Transverse colon (tissue), 3 donors: ENCODE data around the gene CAMTA1.

Experiments used
- CTCF ChIP-seq, 5 experiments: fragments of 200-600 bp in 3 of 5; fragments of 450-650 bp in 2 of 5; sonication (generic) in 3 of 5; IDR thresholded peaks; 1 replicate in 2 of 5; 2 replicates in 3 of 5; pipeline ENCODE4 v1.5.1; 2016 to 2017; ENCODE audit warnings: antibody characterized with exemption in 5 of 5, inconsistent platforms in 3 of 5, mild to moderate bottlenecking in 2 of 5, moderate library complexity in 1 of 5
- EP300 ChIP-seq: sonication (generic); formaldehyde crosslinking; IDR thresholded peaks from one replicate; pipeline ENCODE4 v1.6.1; 2017; ENCODE audit warnings: antibody characterized with exemption, low read depth

GRCh38 chr1:7719468-7720094 lies 934.3 kb downstream of the CAMTA1 start:
- TF ChIP-seq CTCF (IDR thresholded peaks at IDR 0.05) (no peak), EP300 (no peak)
